SKM-1 (cell line): ENCODE measurements around the gene ATP2B2.

ENCODE experiments used
- DNase-seq: peaks from one replicate; lab custom pipeline; 2025; ENCODE audit not compliant: unreplicated experiment; lab: John Stamatoyannopoulos, UW

Gene ATP2B2

GRCh38 chr3:10453431-10454163 is 51.8 kb downstream of the ATP2B2 start:
- DNase-seq, result no peak

GRCh38 chr3:10450494-10451440 is 54.6 kb downstream of the ATP2B2 start:
- no peak for DNase-seq

- no peak for DNase-seq
Measured at GRCh38 chr3:10449436-10449835, 56.0 kb downstream of the ATP2B2 start.

GRCh38 chr3:10448544-10448943 is 56.8 kb downstream of the ATP2B2 start:
- DNase-seq, result no peak

- no peak for DNase-seq
Measured at GRCh38 chr3:10447527-10448260, 57.7 kb downstream of the ATP2B2 start.

GRCh38 chr3:10447110-10447509 is 58.3 kb downstream of the ATP2B2 start:
- no peak for DNase-seq

- no peak for DNase-seq
Measured at GRCh38 chr3:10445561-10446175, 59.7 kb downstream of the ATP2B2 start.

- no peak for DNase-seq
Measured at GRCh38 chr3:10444511-10444910, 60.9 kb downstream of the ATP2B2 start.

GRCh38 chr3:10444110-10444429 is 61.3 kb downstream of the ATP2B2 start:
- no peak for DNase-seq

GRCh38 chr3:10443272-10444109 is 61.9 kb downstream of the ATP2B2 start:
- DNase-seq, result no peak

GRCh38 chr3:10442151-10442795 is 63.1 kb downstream of the ATP2B2 start:
- DNase-seq, result no peak

GRCh38 chr3:10440684-10441083 is 64.7 kb downstream of the ATP2B2 start:
- DNase-seq, result no peak

- DNase-seq, result no peak
Measured at GRCh38 chr3:10438902-10439610, 66.3 kb downstream of the ATP2B2 start.

- no peak for DNase-seq
Measured at GRCh38 chr3:10437995-10438901, 67.1 kb downstream of the ATP2B2 start.

GRCh38 chr3:10437272-10437994 is 68.0 kb downstream of the ATP2B2 start:
- DNase-seq, result no peak

- no peak for DNase-seq
Measured at GRCh38 chr3:10435850-10436249, 69.5 kb downstream of the ATP2B2 start.

- DNase-seq, result no peak
Measured at GRCh38 chr3:10434938-10435336, 70.4 kb downstream of the ATP2B2 start.
